ENCODE measurements around the gene PTH2. TPM values are rescaled to one million over a fixed set of nuclear protein-coding genes. Genes with fewer than 3 reads are reported as not detected.
A peak's percentile ranks its signal among the peaks of the same experiment; 100 is the strongest.

The PTH2 gene
- total and polyA plus RNA-seq, 2 of the 8 experiments (the other 6 are each of a cell fraction or from before 2014, with no cell fraction given): not detected

GRCh38 chr19:49453013-49453756 lies 29.9 kb upstream of the PTH2 start, which contains the start of gene ALDH16A1 (continued):
- no peak for TF ChIP-seq TEAD4 (IDR thresholded peaks at IDR 0.05; ENCODE audit: low read depth, low read length)
- TF ChIP-seq JUND (IDR thresholded peaks at IDR 0.05; ENCODE audit: low read length): no peak
- TF ChIP-seq MAFK (IDR thresholded peaks at IDR 0.05; ENCODE audit: low read depth, low read length): no peak
- TF ChIP-seq TBP (IDR thresholded peaks at IDR 0.05; ENCODE audit: low read depth, low read length): peak; percentile 96
- no peak for TF ChIP-seq ASH2L (IDR thresholded peaks at IDR 0.05; ENCODE audit: low read length)
- no peak for TF ChIP-seq TCF12 (IDR thresholded peaks at IDR 0.05; ENCODE audit: low read depth, low read length)
- TF ChIP-seq NANOG (IDR thresholded peaks at IDR 0.05; ENCODE audit: insufficient read depth, low read depth, low read length, poor library complexity, severe bottlenecking): no peak
- TF ChIP-seq EP300 (IDR thresholded peaks at IDR 0.05; ENCODE audit: borderline replicate concordance in 1 of 2, low read depth in 2 of 2, low read length in 2 of 2): no peak
- TF ChIP-seq GABPA (IDR thresholded peaks at IDR 0.05; ENCODE audit: borderline replicate concordance, insufficient read depth, low read length): no peak
- no peak for TF ChIP-seq SP4 (IDR thresholded peaks at IDR 0.05; ENCODE audit: low read length)
- TF ChIP-seq MAX (IDR thresholded peaks at IDR 0.05): peak; percentile 64; the same call in 1 of the 2 replicates
- peak; percentile 60; the same call in 1 of the 2 replicates for TF ChIP-seq SP1 (IDR thresholded peaks at IDR 0.05; ENCODE audit: low read depth, low read length)
- no peak for TF ChIP-seq EGR1 (IDR thresholded peaks at IDR 0.05; ENCODE audit: borderline replicate concordance, low read depth, low read length)
- TF ChIP-seq POU5F1 (IDR thresholded peaks at IDR 0.05; ENCODE audit: low read depth, low read length): no peak
- no peak for TF ChIP-seq HDAC6 (IDR thresholded peaks at IDR 0.05; ENCODE audit: low read depth, low read length)
- peak; percentile 25; the same call in 1 of the 2 replicates for TF ChIP-seq BRCA1 (IDR thresholded peaks at IDR 0.05; ENCODE audit: low read depth, low read length)
- TF ChIP-seq, protein P1, sequence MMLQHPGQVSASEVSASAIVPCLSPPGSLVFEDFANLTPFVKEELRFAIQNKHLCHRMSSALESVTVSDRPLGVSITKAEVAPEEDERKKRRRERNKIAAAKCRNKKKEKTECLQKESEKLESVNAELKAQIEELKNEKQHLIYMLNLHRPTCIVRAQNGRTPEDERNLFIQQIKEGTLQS (IDR thresholded peaks at IDR 0.05; ENCODE audit: insufficient read depth, low read depth, low read length): no peak
- TF ChIP-seq HDAC2 (IDR thresholded peaks at IDR 0.05; ENCODE audit: borderline replicate concordance in 1 of 2, low read depth in 2 of 2, low read length in 2 of 2): no peak
- TF ChIP-seq EZH2 (IDR thresholded peaks at IDR 0.05; ENCODE audit: low read depth, low read length, severe bottlenecking): no peak
- TF ChIP-seq POLR2A (IDR thresholded peaks at IDR 0.05; ENCODE audit: control extremely low read depth in 1 of 2, low read depth in 2 of 2, low read length in 2 of 2): peak; percentile 90 to 99
- no peak for TF ChIP-seq ZNF274 (IDR thresholded peaks at IDR 0.05; ENCODE audit: borderline replicate concordance, extremely low read depth, low read length)
- 0 out of 2 replicates have a peak, but pooled peaks have one; percentile 64 for TF ChIP-seq RBBP5 (IDR thresholded peaks at IDR 0.05; ENCODE audit: borderline replicate concordance, low read depth, low read length)
- TF ChIP-seq TAF1 (IDR thresholded peaks at IDR 0.05; ENCODE audit: low read depth, low read length): peak; percentile 94
- TF ChIP-seq CEBPB (IDR thresholded peaks at IDR 0.05; ENCODE audit: low read depth, low read length): no peak
- peak; percentile 86 for TF ChIP-seq NRF1 (IDR thresholded peaks at IDR 0.05; ENCODE audit: low read depth, low read length)
